HG02885 (cell line): ENCODE measurements around the gene WNK1.
"Not testable (repeated sequence)": the region's sequence is repeated elsewhere in the genome, so short reads cannot be mapped to it uniquely, and the experiment has no call there.

ENCODE experiments used
- ATAC-seq: cut with Tn5 transposase; IDR thresholded peaks from one replicate; pipeline ENCODE4 v1.9.1; 2021; ENCODE audit warnings: mild to moderate bottlenecking; ENCODE audit not compliant: unreplicated experiment, poor library complexity

WNK1 gene

GRCh38 chr12:751999-752694 is at the start of gene WNK1:
WNK1 (plus strand) TSS chr12:752579; CDS start chr12:753566, 987 bp downstream.
- peak; percentile 61 for ATAC-seq

GRCh38 chr12:704516-705242 is 47.7 kb upstream of the WNK1 start:
- ATAC-seq, result no peak

- not testable (repeated sequence) for ATAC-seq
These were observed 44.3 kb upstream of the WNK1 start for GRCh38 chr12:708084-708483.

GRCh38 chr12:709455-710020 is 42.8 kb upstream of the WNK1 start:
- no peak for ATAC-seq

- no peak for ATAC-seq
These were observed 40.1 kb upstream of the WNK1 start for GRCh38 chr12:712172-712863.

- ATAC-seq, result no peak
These were observed 39.0 kb upstream of the WNK1 start for GRCh38 chr12:713281-713875.

- no peak for ATAC-seq
These were observed 35.9 kb upstream of the WNK1 start for GRCh38 chr12:716506-716905.

GRCh38 chr12:718756-719102 is 33.6 kb upstream of the WNK1 start:
- ATAC-seq, result no peak

GRCh38 chr12:720231-720941 is 32.0 kb upstream of the WNK1 start:
- no peak for ATAC-seq

- no peak for ATAC-seq
These were observed 28.1 kb upstream of the WNK1 start for GRCh38 chr12:724194-724855.

- ATAC-seq, result no peak
These were observed 27.3 kb upstream of the WNK1 start for GRCh38 chr12:725076-725475.

- no peak for ATAC-seq
These were observed 25.9 kb upstream of the WNK1 start for GRCh38 chr12:726281-727140.

GRCh38 chr12:727321-727720 is 25.1 kb upstream of the WNK1 start:
- no peak for ATAC-seq

GRCh38 chr12:728781-729180 is 23.6 kb upstream of the WNK1 start:
- no peak for ATAC-seq

- ATAC-seq, result no peak
These were observed 23.2 kb upstream of the WNK1 start for GRCh38 chr12:729221-729620.

- ATAC-seq, result no peak
These were observed 21.8 kb upstream of the WNK1 start for GRCh38 chr12:730550-730949.

- ATAC-seq, result no peak
These were observed 15.1 kb upstream of the WNK1 start for GRCh38 chr12:737122-737739.

GRCh38 chr12:738712-739111 is 13.7 kb upstream of the WNK1 start:
- ATAC-seq, result no peak
